GM12801 (cell line): ENCODE measurements around the gene HSD17B12.

ENCODE experiments used
- TF ChIP-seq, protein P1 (sequence below): IDR thresholded peaks from one replicate; pipeline ENCODE4 v1.5.1; 2011; ENCODE audit warnings: control low read depth; ENCODE audit not compliant: insufficient read length; ENCODE audit errors: extremely low read depth

The HSD17B12 gene

DNA sequence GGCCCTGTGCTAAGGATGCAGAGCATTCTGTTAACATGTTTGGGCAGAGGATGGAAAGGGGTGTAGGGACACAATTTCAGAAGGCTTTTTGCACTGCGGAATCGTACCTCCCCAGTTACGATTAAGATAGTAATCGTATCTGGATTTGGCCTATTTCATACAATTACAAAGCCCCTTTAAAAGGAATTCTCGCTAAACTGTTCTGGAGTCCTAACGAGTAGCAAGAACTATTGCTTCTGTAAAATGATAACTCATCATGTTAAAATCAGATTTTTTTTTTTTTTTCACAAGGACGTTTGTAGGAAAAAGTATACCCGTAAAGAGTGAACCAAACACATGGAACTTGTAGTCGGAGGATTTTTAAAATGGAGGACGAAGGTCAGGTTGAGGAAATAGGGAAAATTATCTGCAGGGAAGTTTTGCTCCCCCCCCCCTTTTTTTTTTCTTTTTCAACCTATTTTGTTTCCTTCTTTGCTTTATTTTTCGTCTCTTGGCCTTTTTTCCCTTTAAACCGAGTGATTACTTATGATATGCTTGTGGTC, 934 bp downstream of the HSD17B12 start:
- TF ChIP-seq, protein P1, sequence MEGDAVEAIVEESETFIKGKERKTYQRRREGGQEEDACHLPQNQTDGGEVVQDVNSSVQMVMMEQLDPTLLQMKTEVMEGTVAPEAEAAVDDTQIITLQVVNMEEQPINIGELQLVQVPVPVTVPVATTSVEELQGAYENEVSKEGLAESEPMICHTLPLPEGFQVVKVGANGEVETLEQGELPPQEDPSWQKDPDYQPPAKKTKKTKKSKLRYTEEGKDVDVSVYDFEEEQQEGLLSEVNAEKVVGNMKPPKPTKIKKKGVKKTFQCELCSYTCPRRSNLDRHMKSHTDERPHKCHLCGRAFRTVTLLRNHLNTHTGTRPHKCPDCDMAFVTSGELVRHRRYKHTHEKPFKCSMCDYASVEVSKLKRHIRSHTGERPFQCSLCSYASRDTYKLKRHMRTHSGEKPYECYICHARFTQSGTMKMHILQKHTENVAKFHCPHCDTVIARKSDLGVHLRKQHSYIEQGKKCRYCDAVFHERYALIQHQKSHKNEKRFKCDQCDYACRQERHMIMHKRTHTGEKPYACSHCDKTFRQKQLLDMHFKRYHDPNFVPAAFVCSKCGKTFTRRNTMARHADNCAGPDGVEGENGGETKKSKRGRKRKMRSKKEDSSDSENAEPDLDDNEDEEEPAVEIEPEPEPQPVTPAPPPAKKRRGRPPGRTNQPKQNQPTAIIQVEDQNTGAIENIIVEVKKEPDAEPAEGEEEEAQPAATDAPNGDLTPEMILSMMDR: no peak

DNA sequence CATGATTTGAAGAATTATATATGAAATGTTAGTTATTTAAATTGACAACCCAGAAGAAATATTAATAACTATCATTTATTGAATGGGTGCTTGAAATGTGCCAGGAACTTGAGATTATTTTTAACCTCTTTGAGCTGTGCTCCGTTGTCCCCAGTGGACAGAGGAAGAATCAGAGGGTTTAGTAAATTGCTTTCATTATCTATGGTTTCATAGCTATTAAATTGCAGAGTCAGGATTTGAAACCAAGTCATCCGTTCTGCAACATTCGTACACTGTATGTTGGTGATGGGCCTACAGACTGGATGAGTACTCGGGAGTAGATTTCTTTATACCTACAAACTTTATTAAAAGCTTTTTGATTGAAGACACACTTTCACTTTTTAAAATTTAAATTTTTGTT, 4.9 kb downstream of the HSD17B12 start:
- TF ChIP-seq, protein P1: no peak

DNA sequence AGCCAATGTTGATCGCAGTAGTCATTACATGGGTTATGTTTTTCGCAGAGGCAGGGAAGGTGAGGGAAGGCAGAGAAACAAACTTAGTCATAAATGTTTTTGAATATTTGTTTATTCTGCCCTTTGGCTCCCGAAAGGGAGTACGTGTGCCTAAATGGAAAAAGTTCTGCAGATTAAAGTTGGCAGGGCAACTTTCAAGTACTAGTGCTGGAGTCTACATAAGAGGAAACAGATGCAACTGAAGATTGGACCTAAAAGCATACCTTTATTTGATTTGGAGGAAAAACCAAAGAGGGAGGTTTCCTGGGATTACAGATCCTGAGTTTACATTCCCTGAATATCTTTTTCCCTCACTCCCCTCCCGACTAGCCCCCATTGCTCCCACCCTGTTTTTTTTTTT, 5.7 kb downstream of the HSD17B12 start:
- TF ChIP-seq, protein P1: no peak

DNA sequence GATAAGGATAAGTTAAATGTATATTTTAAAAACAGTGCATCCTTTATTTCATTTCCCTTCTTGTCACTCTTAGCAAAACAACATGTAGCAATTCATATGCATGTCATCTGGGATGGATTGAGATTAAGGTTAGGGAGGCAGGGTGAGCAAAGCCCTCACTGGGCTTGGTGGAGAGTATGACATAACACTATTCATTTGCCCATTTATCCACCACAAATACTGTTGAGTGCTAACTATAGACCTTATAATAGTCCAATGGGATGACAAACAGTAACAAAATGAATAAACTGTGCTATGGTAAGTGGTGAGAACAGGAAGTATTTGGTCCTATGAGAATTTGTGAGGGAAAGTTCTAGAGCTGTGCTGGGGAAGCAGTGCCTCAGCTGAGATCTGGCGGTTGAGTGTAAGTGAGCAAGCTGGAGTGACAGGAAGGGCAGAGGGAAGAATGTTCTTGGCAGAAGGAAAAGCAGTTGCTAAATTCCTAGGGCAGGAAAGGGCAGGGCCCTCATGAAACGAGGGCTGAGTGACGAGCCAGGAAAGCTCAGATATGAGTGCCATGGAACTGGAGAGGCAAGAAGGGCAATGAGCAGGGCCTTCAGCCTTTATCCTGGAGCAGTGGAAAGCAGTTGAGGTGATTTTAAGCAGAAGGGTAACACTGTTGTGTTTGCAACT, 6.7 kb downstream of the HSD17B12 start:
- TF ChIP-seq, protein P1: no peak

DNA sequence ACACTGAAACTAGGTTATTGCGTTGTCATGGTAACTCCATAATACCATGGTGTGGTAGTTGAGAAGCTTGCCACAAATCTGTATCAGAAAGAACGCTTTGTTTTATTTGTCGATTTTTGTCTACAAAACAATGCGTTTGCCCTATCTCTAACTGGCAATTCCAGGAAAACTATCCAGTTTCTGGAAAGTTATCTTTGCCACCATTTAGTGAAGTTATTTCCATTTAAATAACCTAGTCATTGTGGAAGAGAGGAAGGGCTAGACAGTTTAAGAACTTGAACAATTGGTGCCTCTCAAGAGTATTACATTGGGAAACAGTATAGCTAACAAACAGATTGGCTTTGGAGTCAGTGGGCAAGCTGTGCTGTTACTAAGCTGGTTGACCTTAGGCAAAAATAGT, 7.9 kb downstream of the HSD17B12 start:
- TF ChIP-seq, protein P1: no peak

DNA sequence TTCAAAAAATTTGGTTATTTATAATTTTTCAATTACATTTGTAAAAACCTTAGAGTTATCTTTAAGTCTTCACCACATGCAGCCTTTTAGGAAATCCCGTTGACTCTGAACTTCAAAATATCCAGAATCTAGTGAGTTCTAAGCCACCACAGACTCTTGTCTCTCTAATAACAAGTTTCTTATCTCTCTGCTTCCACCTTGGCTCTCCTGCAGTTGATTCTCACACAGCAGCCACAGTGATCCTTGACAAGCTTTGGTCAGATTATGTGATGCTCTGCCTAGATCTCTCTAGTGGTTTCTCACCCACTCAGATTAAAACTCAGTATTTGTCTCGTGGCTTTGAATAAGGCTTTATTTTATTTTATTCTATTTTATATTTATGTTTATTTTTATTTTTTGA, 8.6 kb downstream of the HSD17B12 start:
- TF ChIP-seq, protein P1: no peak

DNA sequence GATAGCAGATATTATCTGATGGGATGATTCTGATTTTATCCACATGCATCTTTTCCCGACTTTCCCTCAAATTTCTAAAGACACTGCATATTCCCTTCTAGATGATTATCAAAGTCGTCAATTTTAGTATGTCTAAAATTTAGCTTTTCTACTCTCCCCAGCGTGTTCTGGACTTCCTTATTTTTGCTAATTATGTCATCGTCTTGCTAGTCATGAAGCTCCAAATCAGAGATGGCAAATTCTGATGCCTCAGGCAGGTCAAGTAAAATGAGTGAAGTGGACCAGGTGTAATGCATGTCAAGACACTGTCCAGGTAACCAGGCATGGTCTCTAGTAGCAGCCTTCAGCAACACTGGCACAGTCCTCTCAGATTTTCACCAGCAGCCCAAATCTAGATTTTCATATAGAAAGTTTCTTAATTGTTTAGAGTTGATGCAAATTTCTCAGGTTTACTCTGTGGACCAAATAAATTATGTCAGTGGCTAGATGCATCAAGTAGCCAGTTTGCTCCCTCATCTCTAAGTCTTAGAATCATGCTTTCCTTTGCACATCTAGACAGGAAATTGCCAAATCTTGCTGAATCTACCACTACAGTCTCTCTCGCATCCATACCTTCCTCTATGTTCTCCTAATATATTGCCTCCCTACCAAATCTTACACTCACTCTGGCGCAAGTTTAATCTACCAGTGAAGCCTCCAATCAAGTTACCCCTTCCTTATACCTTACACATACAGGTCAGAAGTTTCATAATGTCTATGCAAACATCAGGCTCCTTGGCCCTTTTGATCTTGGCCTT, 10.6 kb downstream of the HSD17B12 start:
- TF ChIP-seq, protein P1: no peak
